SK-N-SH treated with all-trans-retinoic acid at 6 μM for 48 hours (cell line): ENCODE measurements around the gene ARAP3.
A peak's percentile ranks its signal among the peaks of the same experiment; 100 is the strongest.

Experiments used
- ATAC-seq: fragments of 200-7000 bp; cut with Tn5 transposase; 3 replicates; pipeline ENCODE4 v1.9.1; 2020; ENCODE audit warnings: mild to moderate bottlenecking, moderate library complexity
- ARNTL ChIP-seq: fragments of 450-650 bp; formaldehyde crosslinking; IDR thresholded peaks from 2 replicates; pipeline ENCODE4 v1.5.0; 2020; ENCODE audit warnings: low read depth, mild to moderate bottlenecking, moderate library complexity, borderline replicate concordance
- BACH2 ChIP-seq: fragments of 250-450 bp; sonication (Bioruptor Pico); IDR thresholded peaks from 2 replicates; pipeline ENCODE4 v1.9.0; 2021; ENCODE audit warnings: mild to moderate bottlenecking, borderline replicate concordance
- CREB5 ChIP-seq: fragments of 250-450 bp; sonication (Bioruptor Pico); IDR thresholded peaks from 2 replicates; pipeline ENCODE4 v1.5.1; 2020; ENCODE audit warnings: low read depth, mild to moderate bottlenecking, moderate library complexity
- CSDC2 ChIP-seq: fragments of 250-450 bp; sonication (Bioruptor Pico); IDR thresholded peaks from 2 replicates; pipeline ENCODE4 v1.5.0; 2020; ENCODE audit warnings: mild to moderate bottlenecking, moderate library complexity
- ESRRG ChIP-seq: fragments of 250-450 bp; sonication (Bioruptor Pico); IDR thresholded peaks from 2 replicates; pipeline ENCODE4 v1.6.1; 2021; ENCODE audit warnings: mild to moderate bottlenecking
- GLIS3 ChIP-seq: fragments of 250-450 bp; sonication (Bioruptor Pico); IDR thresholded peaks from 2 replicates; pipeline ENCODE4 v1.5.0; 2020; ENCODE audit warnings: mild to moderate bottlenecking, moderate library complexity
- ISL1 ChIP-seq: fragments of 250-450 bp; sonication (Bioruptor Pico); IDR thresholded peaks from 2 replicates; pipeline ENCODE4 v2.1.2; 2022; ENCODE audit warnings: mild to moderate bottlenecking, moderate library complexity
- OSR1 ChIP-seq: fragments of 250-450 bp; sonication (Bioruptor Pico); IDR thresholded peaks from 2 replicates; pipeline ENCODE4 v1.8.0; 2022; ENCODE audit warnings: moderate library complexity, mild to moderate bottlenecking, inconsistent platforms
- PATZ1 ChIP-seq: fragments of 250-450 bp; sonication (Bioruptor Pico); IDR thresholded peaks from 2 replicates; pipeline ENCODE4 v1.8.0; 2020; ENCODE audit warnings: mild to moderate bottlenecking, moderate library complexity, borderline replicate concordance
- POU6F1 ChIP-seq: fragments of 250-450 bp; sonication (Bioruptor Pico); IDR thresholded peaks from 2 replicates; pipeline ENCODE4 v1.8.0; 2021; ENCODE audit warnings: low read depth, mild to moderate bottlenecking, moderate library complexity, borderline replicate concordance
- PPARA ChIP-seq: fragments of 250-450 bp; sonication (Bioruptor Pico); IDR thresholded peaks from 2 replicates; pipeline ENCODE4 v1.5.0; 2020; ENCODE audit warnings: mild to moderate bottlenecking, borderline replicate concordance
- RARB ChIP-seq: fragments of 250-450 bp; sonication (Bioruptor Pico); IDR thresholded peaks from 2 replicates; pipeline ENCODE4 v1.8.0; 2021; ENCODE audit warnings: mild to moderate bottlenecking, moderate library complexity
- SNAI2 ChIP-seq: fragments of 250-450 bp; sonication (Bioruptor Pico); IDR thresholded peaks from 2 replicates; pipeline ENCODE4 v1.5.0; 2020; ENCODE audit warnings: mild to moderate bottlenecking, moderate library complexity
- TCF4 ChIP-seq: fragments of 250-450 bp; sonication (Bioruptor Pico); IDR thresholded peaks from 2 replicates; pipeline ENCODE4 v1.8.0; 2021; ENCODE audit warnings: mild to moderate bottlenecking, moderate library complexity, borderline replicate concordance
- TOX ChIP-seq: fragments of 250-450 bp; sonication (Bioruptor Pico); IDR thresholded peaks from 2 replicates; pipeline ENCODE4 v1.8.0; 2021; ENCODE audit warnings: mild to moderate bottlenecking, moderate library complexity, borderline replicate concordance
- TSHZ2 ChIP-seq: fragments of 250-450 bp; sonication (Bioruptor Pico); IDR thresholded peaks from 2 replicates; pipeline ENCODE4 v1.5.0; 2020; ENCODE audit warnings: mild to moderate bottlenecking, moderate library complexity
- ZC3H10 ChIP-seq: fragments of 250-450 bp; sonication (Bioruptor Pico); IDR thresholded peaks from 2 replicates; pipeline ENCODE4 v1.5.1; 2021; ENCODE audit warnings: mild to moderate bottlenecking, moderate library complexity
- ZFP3 ChIP-seq: fragments of 250-450 bp; sonication (Bioruptor Pico); IDR thresholded peaks from 2 replicates; pipeline ENCODE4 v1.5.0; 2020; ENCODE audit warnings: mild to moderate bottlenecking, moderate library complexity
- ZNF565 ChIP-seq: fragments of 450-650 bp; formaldehyde crosslinking; conservative IDR thresholded peaks from 2 replicates; pipeline ENCODE4 v1.5.0; 2020; ENCODE audit warnings: low read depth, mild to moderate bottlenecking, moderate library complexity
- ZNF70 ChIP-seq: fragments of 450-650 bp; formaldehyde crosslinking; IDR thresholded peaks from 2 replicates; pipeline ENCODE4 v1.5.0; 2020; ENCODE audit warnings: mild to moderate bottlenecking, moderate library complexity
- ZNF8 ChIP-seq: fragments of 450-650 bp; formaldehyde crosslinking; IDR thresholded peaks from 2 replicates; pipeline ENCODE4 v1.5.0; 2020; ENCODE audit warnings: mild to moderate bottlenecking, moderate library complexity

ARAP3 gene

GRCh38 chr5:141637767-141638419 is 44.1 kb downstream of the ARAP3 start:
- ATAC-seq: peak; percentile 45
- TF ChIP-seq ZFP3 (CRISPR knock-in tag) (0 out of 2 replicates have a peak, but pooled peaks have one; percentile 39), ESRRG (no peak)

GRCh38 chr5:141637123-141637766 is 44.8 kb downstream of the ARAP3 start:
- ATAC-seq: peak; percentile 61
- TF ChIP-seq ZNF565 (CRISPR knock-in tag): no peak
- no peak for TF ChIP-seq TCF4
- no peak for TF ChIP-seq ZFP3 (CRISPR knock-in tag)
- TF ChIP-seq PPARA: no peak
- TF ChIP-seq TSHZ2 (CRISPR knock-in tag): no peak
- no peak for TF ChIP-seq OSR1
- no peak for TF ChIP-seq CSDC2 (CRISPR knock-in tag)
- TF ChIP-seq ZNF8 (CRISPR knock-in tag): no peak
- no peak for TF ChIP-seq SNAI2
- TF ChIP-seq ISL1: no peak
- TF ChIP-seq ZC3H10 (CRISPR knock-in tag): no peak

- ATAC-seq: peak; percentile 92
- TF ChIP-seq TCF4 (no peak), ARNTL (CRISPR knock-in tag) (no peak), BACH2 (CRISPR knock-in tag) (no peak), OSR1 (no peak), ISL1 (no peak), TOX (CRISPR knock-in tag) (no peak), SNAI2 (no peak), CSDC2 (CRISPR knock-in tag) (no peak), ZC3H10 (CRISPR knock-in tag) (no peak), PATZ1 (CRISPR knock-in tag) (no peak), TSHZ2 (CRISPR knock-in tag) (no peak)
These were observed 45.5 kb downstream of the ARAP3 start, which contains the start of the genes HDAC3 and RELL2 for GRCh38 chr5:141636413-141637122. Gene HDAC3 (minus strand): TSS chr5:141636849. CDS start chr5:141636790, 59 bp downstream. Gene RELL2 (plus strand): TSS chr5:141636997. CDS start chr5:141638226, 1,229 bp downstream.

GRCh38 chr5:141636106-141636412 is 46.0 kb downstream of the ARAP3 start:
- ATAC-seq: no peak
- TF ChIP-seq ISL1 (no peak), PPARA (no peak), ZNF70 (CRISPR knock-in tag) (no peak), CSDC2 (CRISPR knock-in tag) (no peak), GLIS3 (no peak), PATZ1 (CRISPR knock-in tag) (no peak), CREB5 (CRISPR knock-in tag) (no peak), ESRRG (no peak), RARB (CRISPR knock-in tag) (no peak), ARNTL (CRISPR knock-in tag) (no peak), POU6F1 (CRISPR knock-in tag) (no peak), TOX (CRISPR knock-in tag) (no peak), SNAI2 (no peak)
